HepG2 (cell line): ENCODE data around the gene NINL. TPM values are rescaled to one million over a fixed set of nuclear protein-coding genes. Genes with fewer than 3 reads are reported as not detected.

Experiments used
- ATAD3A ChIP-seq: sonication (generic); formaldehyde crosslinking; IDR thresholded peaks from 2 replicates; pipeline ENCODE4 v1.4.0; 2020; ENCODE audit warnings: missing genetic modification reagents
- BCL3 ChIP-seq: sonication (generic); formaldehyde crosslinking; IDR thresholded peaks from 2 replicates; pipeline ENCODE4 v1.5.1; 2020; ENCODE audit warnings: mild to moderate bottlenecking, missing genetic modification reagents, moderate library complexity
- CAMTA2 ChIP-seq: sonication (generic); formaldehyde crosslinking; IDR thresholded peaks from 2 replicates; pipeline ENCODE4 v1.4.0; 2020; ENCODE audit warnings: mild to moderate bottlenecking, missing genetic modification reagents, borderline replicate concordance
- CHD2 ChIP-seq: IDR thresholded peaks from 2 replicates; pipeline ENCODE4 v1.6.1; 2011; ENCODE audit warnings: low read depth, low read length, improper control_type of control experiment
- ETV6 ChIP-seq: sonication (generic); formaldehyde crosslinking; conservative IDR thresholded peaks from 2 replicates; pipeline ENCODE4 v1.4.0; 2020; ENCODE audit warnings: missing genetic modification reagents
- HNRNPK ChIP-seq: fragments of 200-400 bp; formaldehyde crosslinking; IDR thresholded peaks from 2 replicates; pipeline ENCODE4 v1.6.1; 2018; ENCODE audit warnings: low read length, low read depth, moderate library complexity, mild to moderate bottlenecking; ENCODE audit not compliant: poor library complexity, severe bottlenecking
- KAT7 ChIP-seq: IDR thresholded peaks from 2 replicates; pipeline ENCODE4 v1.6.1; 2018; ENCODE audit warnings: borderline replicate concordance, missing compliant biosample characterization
- NFIC ChIP-seq: IDR thresholded peaks from 2 replicates; pipeline ENCODE4 v1.6.1; 2012; ENCODE audit warnings: mild to moderate bottlenecking, low read length, inconsistent platforms
- PLRG1 ChIP-seq: fragments of 450-650 bp; conservative IDR thresholded peaks from 2 replicates; pipeline ENCODE4 v1.6.1; 2016
- PLSCR1 ChIP-seq: sonication (generic); formaldehyde crosslinking; IDR thresholded peaks from 2 replicates; pipeline ENCODE4 v1.5.0; 2020; ENCODE audit warnings: missing genetic modification reagents, mild to moderate bottlenecking, borderline replicate concordance
- SIX1 ChIP-seq: sonication (generic); formaldehyde crosslinking; IDR thresholded peaks from 2 replicates; pipeline ENCODE4 v1.4.0; 2020; ENCODE audit warnings: missing genetic modification reagents, borderline replicate concordance
- TAF15 ChIP-seq: fragments of 200-400 bp; formaldehyde crosslinking; IDR thresholded peaks from one replicate; pipeline ENCODE4 v1.6.1; 2018; ENCODE audit warnings: mild to moderate bottlenecking, low read depth, low read length; ENCODE audit not compliant: poor library complexity, severe bottlenecking
- TCF7L2 ChIP-seq: IDR thresholded peaks from 2 replicates; pipeline ENCODE4 v1.6.1; 2011; ENCODE audit warnings: mild to moderate bottlenecking, low read depth, low read length, moderate library complexity
- YEATS2 ChIP-seq: sonication (generic); formaldehyde crosslinking; IDR thresholded peaks from 2 replicates; pipeline ENCODE4 v1.4.0; 2020; ENCODE audit warnings: missing genetic modification reagents, borderline replicate concordance
- ZNF17 ChIP-seq: sonication (generic); formaldehyde crosslinking; IDR thresholded peaks from 2 replicates; pipeline ENCODE4 v1.5.0; 2020; ENCODE audit warnings: mild to moderate bottlenecking, missing genetic modification reagents
- ZNF280B ChIP-seq: sonication (generic); formaldehyde crosslinking; IDR thresholded peaks from 2 replicates; pipeline ENCODE4 v1.5.0; 2020; ENCODE audit warnings: missing genetic modification reagents, mild to moderate bottlenecking, borderline replicate concordance
- ZNF362 ChIP-seq: sonication (generic); formaldehyde crosslinking; IDR thresholded peaks from 2 replicates; pipeline ENCODE4 v1.4.0; 2020; ENCODE audit warnings: missing genetic modification reagents, mild to moderate bottlenecking, borderline replicate concordance
- ZNF558 ChIP-seq: sonication (generic); formaldehyde crosslinking; IDR thresholded peaks from 2 replicates; pipeline ENCODE4 v1.9.0; 2022; ENCODE audit warnings: mild to moderate bottlenecking, missing genetic modification reagents, borderline replicate concordance
- ZNF691 ChIP-seq: sonication (generic); formaldehyde crosslinking; IDR thresholded peaks from 2 replicates; pipeline ENCODE4 v1.4.0; 2020; ENCODE audit warnings: missing genetic modification reagents, low read depth, mild to moderate bottlenecking, borderline replicate concordance
- ZXDC ChIP-seq: sonication (generic); formaldehyde crosslinking; IDR thresholded peaks from 2 replicates; pipeline ENCODE4 v1.5.0; 2020; ENCODE audit warnings: mild to moderate bottlenecking, missing genetic modification reagents
- polyA plus RNA-seq, 8 experiments: library from polyadenylated mRNA; depleted of rRNA in 3 of 8; stranded (reverse) in 7 of 8; unstranded in 1 of 8; fragments of >200 nt; fragmentation: Illumina TruSeq in 4 of 8; extraction: Trizol in 4 of 8; gene quantifications; 2 replicates each; pipeline versions ENCODE4 v1.2.1 to v1.2.3, GENCODE V29; 2011 to 2016; ENCODE audit warnings: low read depth in 4 of 8, missing spikeins in 1 of 8, mixed read lengths in 1 of 8; ENCODE audit not compliant: insufficient read depth in 1 of 8
- total RNA-seq, 5 experiments: library from RNA; depleted of rRNA; stranded (reverse); fragments of >200 nt; fragmentation: Illumina TruSeq; extraction: Trizol; gene quantifications; 2 replicates each; pipeline ENCODE4 v1.2.3, GENCODE V29; 2016; ENCODE audit warnings: low read depth in 1 of 5

The NINL gene
- total and polyA plus RNA-seq, 2 of the 13 experiments (the other 11 are each of a cell fraction or from before 2014, with no cell fraction given): 32.3 to 34.3 TPM

- 0 out of 2 replicates have a peak, but pooled peaks have one; percentile 15 for TF ChIP-seq ETV6 (CRISPR knock-in tag)
- peak; percentile 49; the same call in 1 of the 2 replicates for TF ChIP-seq SIX1
- TF ChIP-seq TCF7L2: no peak
- TF ChIP-seq HNRNPK: no peak
- no peak; the same call in 1 of the 2 replicates for TF ChIP-seq CAMTA2 (CRISPR knock-in tag)
- no peak for TF ChIP-seq ZNF17 (CRISPR knock-in tag)
- peak; percentile 43; the same call in 1 of the 2 replicates for TF ChIP-seq ZNF280B (CRISPR knock-in tag)
- TF ChIP-seq BCL3 (CRISPR knock-in tag): peak; percentile 91; the same call in 1 of the 2 replicates
- TF ChIP-seq PLRG1: no peak
- TF ChIP-seq ZXDC (CRISPR knock-in tag): peak; percentile 60
- no peak for TF ChIP-seq TAF15
- peak; percentile 69; the same call in 1 of the 2 replicates for TF ChIP-seq ZNF691
- no peak for TF ChIP-seq ATAD3A
- TF ChIP-seq KAT7 (CRISPR knock-in tag): peak; percentile 88
- TF ChIP-seq CHD2: no peak
- no peak for TF ChIP-seq NFIC
- TF ChIP-seq ZNF558 (CRISPR knock-in tag): no peak
- TF ChIP-seq YEATS2 (CRISPR knock-in tag): peak; percentile 66; the same call in 1 of the 2 replicates
- TF ChIP-seq ZNF362 (CRISPR knock-in tag): peak; percentile 71
- TF ChIP-seq PLSCR1 (CRISPR knock-in tag): no peak
These were observed 46.3 kb downstream of the NINL start (continued) for GRCh38 chr20:25538838-25539665.
